Adrenal gland (tissue), 12 donors: ENCODE results near the gene RBM44. TPM values are rescaled to one million over a fixed set of nuclear protein-coding genes. Genes with fewer than 3 reads are reported as not detected.

ENCODE experiments used
- DNase-seq, 7 donors: peaks; one replicate each; pipeline ENCODE4 v3.0.0-alpha.2; 2019 to 2020
- H3K27ac ChIP-seq, 5 donors: fragments of 200-600 bp; sonication (generic) in 4 of 5; 1 replicate in 3 of 5; 2 replicates in 2 of 5; pipeline versions ENCODE4 v1.5.1 to v1.8.0; 2016 to 2020; ENCODE audit warnings: mild to moderate bottlenecking in 1 of 5
- H3K27me3 ChIP-seq: fragments of 200-600 bp; 2 replicates; pipeline ENCODE4 v1.8.0; 2021
- H3K36me3 ChIP-seq, 2 donors: fragments of 200-600 bp; replicated peaks in 1 of 2; 1 replicate in 1 of 2; 2 replicates in 1 of 2; pipeline versions ENCODE4 v1.5.1 to v1.8.0; 2018 to 2022
- H3K4me1 ChIP-seq, 2 donors: fragments of 200-600 bp; replicated peaks in 1 of 2; 1 replicate in 1 of 2; 2 replicates in 1 of 2; pipeline versions ENCODE4 v1.5.1 to v1.8.0; 2018 to 2021
- H3K4me3 ChIP-seq, 4 donors: fragments of 200-600 bp; sonication (generic) in 3 of 4; one replicate each; pipeline ENCODE4 v1.5.1; 2016 to 2018
- H3K9me3 ChIP-seq, 3 donors: fragments of 200-600 bp; sonication (generic) in 1 of 3; replicated peaks in 1 of 3; 1 replicate in 2 of 3; 2 replicates in 1 of 3; pipeline versions ENCODE4 v1.5.1 to v1.8.0; 2016 to 2021
- CTCF ChIP-seq, 6 experiments: fragments of 450-650 bp in 4 of 6; fragments of 200-600 bp in 2 of 6; sonication (generic) in 1 of 6; IDR thresholded peaks; 1 replicate in 5 of 6; 2 replicates in 1 of 6; pipeline versions ENCODE4 v1.5.1 to v1.8.0; 2016 to 2021; ENCODE audit warnings: antibody characterized with exemption in 6 of 6, mild to moderate bottlenecking in 2 of 6, moderate library complexity in 1 of 6
- POLR2A ChIP-seq, 2 donors: fragments of 450-650 bp; IDR thresholded peaks; one replicate each; pipeline ENCODE4 v1.6.1; 2017; ENCODE audit warnings: antibody characterized with exemption in 2 of 2, mild to moderate bottlenecking in 2 of 2, moderate library complexity in 1 of 2
- WGBS, 4 donors: extraction: QIAGEN DNeasy Blood & Tissue Kit in 2 of 4; methylation state at CpG; one replicate each; pipeline versions ENCODE4 v1.1.5 to v1.1.7; 2013 to 2017; 5-methylcytosine and 5-hydroxymethylcytosine counted together
- intact Hi-C, 2 donors: fragments of 100-400 bp; cut with DNase I; formaldehyde crosslinking; loops; one replicate each; pipeline versions ENCODE4 v1.14.1 to v1.15.0; 2022 to 2023
- polyA plus RNA-seq, 3 donors: library from polyadenylated mRNA; stranded (reverse); fragments of 200-250 nt in 2 of 3; fragments of 350-450 nt in 1 of 3; fragmentation: Illumina TruSeq in 1 of 3; extraction: RNeasy Lipid Tissue Mini Kit (QIAGEN cat#74804) in 1 of 3; gene quantifications; one replicate each; pipeline ENCODE4 v1.2.3, GENCODE V29; 2013 to 2014
- total RNA-seq, 9 donors: library from RNA; depleted of rRNA in 4 of 9; stranded (reverse); fragments of >200 nt in 4 of 9; fragments of 120-200 nt in 1 of 9; fragmentation: NEBNext Ultra II Directional in 1 of 9; extraction: Animal tissue kit (Norgen Biotek cat#: 25700) in 1 of 9; gene quantifications; one replicate each; pipeline versions ENCODE4 v1.1.0 to v1.2.4, GENCODE V29; 2013 to 2023
- donor health status: healthy with polysubstance abuse.
- donor health status: Bipolar disorder and iron deficiency.
- donor health status: DM: yes; HTN: yes; CAD: no.
- donor health status: DM: no; HTN: no; CAD: no.
- donor health status: DM: no; HTN: no; CAD: no.
- donor health status: DM: yes; HTN: yes; CAD: no.

Gene RBM44
- total and polyA plus RNA-seq, 12 donors = 0.15 to 0.72 (median 0.30) TPM; not detected in 1

DNA sequence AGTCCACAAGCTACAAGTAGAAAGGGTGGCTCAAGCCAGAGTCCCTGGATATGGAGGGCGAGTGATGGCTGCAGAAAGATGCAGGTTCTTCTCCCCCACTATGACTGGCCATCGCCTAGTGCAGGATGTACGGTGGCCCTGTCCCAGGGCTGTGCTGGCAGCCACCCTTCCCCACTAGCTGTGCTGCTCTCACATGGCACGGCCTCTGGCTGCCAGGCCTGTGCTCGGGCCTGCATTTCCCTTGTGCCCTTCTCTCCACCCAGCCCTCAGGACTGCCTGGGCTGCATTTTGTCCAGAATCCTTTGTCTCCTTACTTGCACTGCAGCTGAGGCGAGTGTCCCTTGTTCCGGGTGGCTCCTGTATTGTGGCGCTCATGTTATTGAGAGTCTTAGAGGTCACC, 59.2 kb downstream of the RBM44 start:
- TF ChIP-seq POLR2A (IDR thresholded peaks at IDR 0.05) (no peak), CTCF (IDR thresholded peaks at IDR 0.05) (no peak)
- WGBS, 4 donors = 50 to 87% (median 77%) methylated on average over 3 to 8 of the region's 8 CpGs
- Histone ChIP-seq H3K9me3 (no peaks in the 10 kb centered on the region), H3K4me3 (no peak overlapping the region), H3K27ac (no peak overlapping the region), H3K4me1 (peaks cover 0 to 7% of the 10 kb centered on the region in 2 donors), H3K36me3 (no peaks in the 10 kb centered on the region), H3K27me3 (peaks cover 3% of the 10 kb centered on the region)
- intact Hi-C loops = loop anchor here (5.0 to 10.0 kb wide), 2 partner anchors 397 to 405 kb away; no protein-coding TSS in a partner anchor
- no peak for DNase-seq

DNA sequence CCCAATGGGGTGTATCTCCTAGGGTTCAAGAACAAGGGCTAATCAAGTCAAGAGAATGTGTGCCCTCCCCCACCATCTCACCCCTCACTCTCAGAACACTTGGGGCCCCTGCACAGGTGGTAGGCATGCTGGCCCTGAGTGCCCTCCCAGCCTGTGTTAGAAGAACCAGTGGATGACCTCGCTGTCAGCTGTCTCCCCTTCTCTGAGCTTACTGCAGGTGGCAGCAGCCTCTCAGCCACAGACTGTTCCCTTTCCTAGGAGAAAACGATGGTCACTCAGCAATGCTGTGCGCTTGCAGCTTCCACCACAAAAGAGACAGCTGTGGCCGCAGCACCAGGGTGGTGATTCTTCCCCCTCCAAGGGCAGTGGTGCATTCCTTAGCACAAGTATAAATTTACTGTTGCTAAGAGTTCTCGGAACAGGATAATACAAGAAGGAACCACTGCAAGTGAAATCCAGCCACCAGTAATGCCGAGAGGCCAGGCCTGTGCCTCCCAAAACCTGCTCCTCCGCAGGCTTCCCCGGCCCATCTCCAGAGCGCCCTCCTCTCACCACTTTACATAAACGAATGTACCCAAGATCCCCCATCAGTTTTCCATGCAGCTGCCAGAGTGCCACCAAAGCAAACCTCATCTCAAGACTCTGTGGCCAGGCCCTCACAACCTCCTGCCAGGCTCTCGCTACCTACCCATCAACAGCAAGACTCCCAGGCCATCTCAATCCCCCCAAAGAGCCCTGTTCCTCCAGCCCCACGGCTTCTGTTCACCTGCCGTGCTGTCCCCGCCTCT, 59.9 kb downstream of the RBM44 start:
- H3K27me3 ChIP-seq = peaks cover 4% of the 10 kb centered on the region
- peak; percentile 66 to 89 (median 74) for DNase-seq
- intact Hi-C loops = loop anchor here (5.0 to 10.0 kb wide), 2 partner anchors 396 to 404 kb away; no protein-coding TSS in a partner anchor
- H3K4me3 ChIP-seq = no peak overlapping the region
- peaks cover 0 to 7% of the 10 kb centered on the region in 2 donors for H3K4me1 ChIP-seq
- no peaks in the 10 kb centered on the region for H3K9me3 ChIP-seq
- no peaks in the 10 kb centered on the region for H3K36me3 ChIP-seq
- peak; percentile 32 to 87 (median 72) for TF ChIP-seq CTCF (IDR thresholded peaks at IDR 0.05)
- no peak for TF ChIP-seq POLR2A (IDR thresholded peaks at IDR 0.05)
- peak overlapping the region in 1 of 5 donors; percentile 76 for H3K27ac ChIP-seq
- 41 to 56% (median 49%) methylated on average over 10 to 14 of the region's 14 CpGs for WGBS, 4 donors

DNA sequence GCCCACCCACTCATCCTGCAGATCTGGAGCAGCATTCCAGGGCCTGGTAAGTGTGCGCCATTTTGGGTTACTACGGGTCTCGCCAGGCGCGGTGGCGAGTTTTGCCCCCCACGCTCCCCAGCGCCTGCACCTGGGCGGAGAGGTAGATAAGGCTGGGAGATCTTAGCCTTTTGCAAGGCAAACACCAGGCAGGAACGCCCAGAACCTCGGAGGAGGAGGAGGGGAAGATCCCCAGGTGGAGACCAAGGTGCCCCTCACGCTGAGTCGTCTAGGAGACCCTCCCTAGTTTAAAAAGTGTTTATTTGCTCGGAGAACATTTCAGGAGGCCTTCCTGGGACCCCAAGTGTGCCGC, 60.5 kb downstream of the RBM44 start:
- Histone ChIP-seq H3K9me3 (no peaks in the 10 kb centered on the region), H3K36me3 (no peaks in the 10 kb centered on the region), H3K4me1 (peaks cover 0 to 7% of the 10 kb centered on the region in 2 donors), H3K27me3 (peaks cover 4% of the 10 kb centered on the region), H3K4me3 (peak overlapping the region in 1 of 4 donors; percentile 56), H3K27ac (peak overlapping the region in 1 of 5 donors; percentile 76)
- no peak for DNase-seq
- 52 to 69% (median 61%) methylated on average over 6 to 15 of the region's 15 CpGs for WGBS, 4 donors
- intact Hi-C loops = loop anchor here (5.0 to 10.0 kb wide), 2 partner anchors 396 to 403 kb away; no protein-coding TSS in a partner anchor
- no peak for TF ChIP-seq CTCF (IDR thresholded peaks at IDR 0.05)
- no peak for TF ChIP-seq POLR2A (IDR thresholded peaks at IDR 0.05)

GRCh38 chr2:237859533-237860272, 61.1 kb downstream of the RBM44 start, which contains the start of gene RAMP1:
Gene RAMP1 (plus strand): TSS chr2:237859623. CDS start chr2:237859676, 53 bp downstream.
- H3K4me3 ChIP-seq = peak within 1 kb of the TSS in 1 of 4 donors; percentile 56
- H3K36me3 ChIP-seq = no peaks in the 10 kb centered on the region
- 1 to 11% (median 3%) methylated on average over 13 to 79 of the region's 79 CpGs for WGBS, 4 donors
- H3K9me3 ChIP-seq = no peaks in the 10 kb centered on the region
- intact Hi-C loops = loop anchor here (5.0 to 10.0 kb wide), 2 partner anchors 395 to 403 kb away; no protein-coding TSS in a partner anchor
- DNase-seq = no peak
- peaks cover 4% of the 10 kb centered on the region for H3K27me3 ChIP-seq
- peak within 1 kb of the TSS in 2 of 5 donors; percentile 49 to 76 for H3K27ac ChIP-seq
- H3K4me1 ChIP-seq = peaks cover 0 to 7% of the 10 kb centered on the region in 2 donors
- TF ChIP-seq CTCF (IDR thresholded peaks at IDR 0.05) (no peak), POLR2A (IDR thresholded peaks at IDR 0.05) (no peak)
